Liver (tissue), 3 donors: ENCODE measurements around the gene FLOT1.

Experiments used
- CTCF ChIP-seq: fragments of 150-350 bp; IDR thresholded peaks from 2 replicates; pipeline ENCODE4 v1.5.1; 2017; ENCODE audit warnings: improper control_type of control experiment, low read depth, low read length; ENCODE audit not compliant: missing input control
- FOXA1 ChIP-seq: IDR thresholded peaks from 2 replicates; pipeline ENCODE4 v1.6.1; 2016; ENCODE audit warnings: antibody characterized with exemption
- HNF4A ChIP-seq, 2 donors: conservative IDR thresholded peaks; 2 replicates each; pipeline ENCODE4 v1.6.1; 2016; ENCODE audit warnings: antibody characterized with exemption in 2 of 2, mild to moderate bottlenecking in 2 of 2
- TAF1 ChIP-seq: conservative IDR thresholded peaks from 2 replicates; pipeline ENCODE4 v1.6.1; 2016; ENCODE audit warnings: antibody characterized with exemption, mild to moderate bottlenecking
- donor health status: healthy.
- donor health status: healthy.

- TF ChIP-seq FOXA1 (no peak), CTCF (no peak), HNF4A (conservative IDR thresholded peaks at IDR 0.05) (no peak), TAF1 (no peak)
These were observed 57.1 kb downstream of the FLOT1 start for GRCh38 chr6:30685157-30686008.
